SK-N-SH (cell line): ENCODE measurements around the gene DHDH. TPM values are rescaled to one million over a fixed set of nuclear protein-coding genes. Genes with fewer than 3 reads are reported as not detected.

Source experiments
- CTCF ChIA-PET: fragments of 300-600, 350-600 bp; formaldehyde crosslinking; extraction: SDS; loops from one replicate; lab custom pipeline; 2021; lab: Yijun Ruan, JAX
- POLR2A ChIA-PET: fragments of 350-600 bp; sonication (Branson Sonifier 250); formaldehyde crosslinking; extraction: SDS; loops from one replicate; lab custom pipeline; 2020; ENCODE audit warnings: antibody characterized with exemption, inconsistent platforms; lab: Yijun Ruan, JAX
- DNase-seq: peaks from one replicate; pipeline ENCODE4 v3.0.0; 2012
- H2AFZ ChIP-seq: fragments of 200-600 bp; sonication (generic); 2 replicates; pipeline ENCODE4 v1.8.1; 2016; ENCODE audit warnings: antibody characterized with exemption, mild to moderate bottlenecking, low read depth
- H3F3A ChIP-seq: fragments of 200-600 bp; sonication (generic); replicated peaks from 2 replicates; pipeline ENCODE3; 2016; ENCODE audit warnings: antibody characterized with exemption, mild to moderate bottlenecking; ENCODE audit not compliant: insufficient read depth
- H3K27ac ChIP-seq, 2 experiments: fragments of 200-500 bp in 1 of 2; fragments of 200-600 bp in 1 of 2; sonication (Bioruptor generic) in 1 of 2; sonication (generic), shearing (Covaris generic) in 1 of 2; 2 replicates each; pipeline versions ENCODE4 v1.5.1 to v1.6.1; 2014 to 2016; ENCODE audit warnings: low read depth in 2 of 2, inconsistent platforms in 1 of 2, low read length in 1 of 2, mild to moderate bottlenecking in 1 of 2, mixed read lengths in 1 of 2
- H3K27me3 ChIP-seq: fragments of 200-600 bp; sonication (generic), shearing (Covaris generic); 2 replicates; pipeline ENCODE4 v1.6.1; 2016; ENCODE audit warnings: mixed run types; ENCODE audit not compliant: insufficient read depth
- H3K36me3 ChIP-seq, 2 experiments: fragments of 200-500 bp in 1 of 2; fragments of 200-600 bp in 1 of 2; sonication (Bioruptor generic) in 1 of 2; sonication (generic) in 1 of 2; replicated peaks in 1 of 2; 2 replicates each; pipeline versions ENCODE3 to v1.5.1; 2014 to 2016; ENCODE audit warnings: low read length in 1 of 2, mild to moderate bottlenecking in 1 of 2; ENCODE audit not compliant: insufficient read depth in 2 of 2, control insufficient read depth in 1 of 2
- H3K4me1 ChIP-seq, 2 experiments: fragments of 200-500 bp in 1 of 2; fragments of 200-600 bp in 1 of 2; sonication (Bioruptor generic) in 1 of 2; sonication (generic), shearing (Covaris generic) in 1 of 2; 2 replicates each; pipeline versions ENCODE4 v1.5.1 to v1.6.1; 2014 to 2016; ENCODE audit warnings: low read depth in 1 of 2, low read length in 1 of 2, mixed run types in 1 of 2; ENCODE audit not compliant: insufficient read depth in 2 of 2, control insufficient read depth in 1 of 2
- H3K4me2 ChIP-seq: fragments of 200-600 bp; sonication (generic), shearing (Covaris generic); 2 replicates; pipeline ENCODE4 v1.6.1; 2017; ENCODE audit warnings: mixed run types
- H3K4me3 ChIP-seq, 2 experiments: fragments of 200-500 bp in 1 of 2; fragments of 200-600 bp in 1 of 2; sonication (Bioruptor generic) in 1 of 2; sonication (generic), shearing (Covaris generic) in 1 of 2; 2 replicates each; pipeline versions ENCODE4 v1.5.1 to v1.8.1; 2014 to 2016; ENCODE audit warnings: low read depth in 2 of 2, inconsistent platforms in 1 of 2, low read length in 1 of 2, mild to moderate bottlenecking in 1 of 2, mixed read lengths in 1 of 2, moderate library complexity in 1 of 2
- H3K79me2 ChIP-seq: fragments of 200-600 bp; sonication (generic); 2 replicates; pipeline ENCODE4 v1.8.1; 2017; ENCODE audit warnings: mild to moderate bottlenecking; ENCODE audit not compliant: insufficient read depth
- H3K9ac ChIP-seq: fragments of 200-600 bp; sonication (generic); 2 replicates; pipeline ENCODE4 v1.6.1; 2017; ENCODE audit warnings: mixed run types
- H3K9me2 ChIP-seq: fragments of 200-600 bp; sonication (generic); 2 replicates; pipeline ENCODE4 v1.6.1; 2017; ENCODE audit warnings: mixed run types
- H3K9me3 ChIP-seq: fragments of 200-600 bp; sonication (generic); 2 replicates; pipeline ENCODE4 v1.6.1; 2017; ENCODE audit warnings: mixed run types, mild to moderate bottlenecking, moderate library complexity
- H4K20me1 ChIP-seq: fragments of 200-600 bp; sonication (generic); 2 replicates; pipeline ENCODE4 v1.6.1; 2017; ENCODE audit warnings: mild to moderate bottlenecking, mixed run types; ENCODE audit not compliant: insufficient read depth
- FOSL2 ChIP-seq: IDR thresholded peaks from 2 replicates; pipeline ENCODE4 v1.4.0; 2012; ENCODE audit warnings: low read depth, mild to moderate bottlenecking, moderate library complexity, borderline replicate concordance
- GABPA ChIP-seq: IDR thresholded peaks from 2 replicates; pipeline ENCODE4 v1.4.0; 2012; ENCODE audit warnings: low read depth, mild to moderate bottlenecking
- MXI1 ChIP-seq: IDR thresholded peaks from 2 replicates; pipeline ENCODE4 v1.6.1; 2012; ENCODE audit warnings: mild to moderate bottlenecking, low read depth, low read length, improper control_type of control experiment
- NFIC ChIP-seq: IDR thresholded peaks from 2 replicates; pipeline ENCODE4 v1.4.0; 2012; ENCODE audit warnings: borderline replicate concordance
- NRF1 ChIP-seq: IDR thresholded peaks from 2 replicates; pipeline ENCODE4 v1.6.1; 2012; ENCODE audit warnings: low read depth, mild to moderate bottlenecking, low read length
- PBX3 ChIP-seq: IDR thresholded peaks from 2 replicates; pipeline ENCODE4; 2012
- POLR2AphosphoS5 ChIP-seq: IDR thresholded peaks from 2 replicates; pipeline ENCODE4 v1.6.1; 2012; ENCODE audit warnings: low read depth, low read length
- RCOR1 ChIP-seq: fragments of 150-350 bp; IDR thresholded peaks from 2 replicates; pipeline ENCODE4 v1.6.1; 2017; ENCODE audit warnings: antibody characterized with exemption, low read length
- REST ChIP-seq: IDR thresholded peaks from 2 replicates; pipeline ENCODE4 v1.6.1; 2012; ENCODE audit warnings: mild to moderate bottlenecking, low read depth, low read length, moderate library complexity
- SMC3 ChIP-seq: IDR thresholded peaks from 2 replicates; pipeline ENCODE4 v1.6.1; 2012; ENCODE audit warnings: low read depth, low read length, improper control_type of control experiment
- TCF12 ChIP-seq: IDR thresholded peaks from 2 replicates; pipeline ENCODE4 v1.4.0; 2012
- USF2 ChIP-seq: fragments of 150-350 bp; IDR thresholded peaks from 2 replicates; pipeline ENCODE4 v1.6.1; 2017; ENCODE audit warnings: antibody characterized with exemption, low read length, low read depth, borderline replicate concordance
- YY1 ChIP-seq: IDR thresholded peaks from 2 replicates; pipeline ENCODE4 v1.4.0; 2012; ENCODE audit warnings: low read depth, mild to moderate bottlenecking
- ZBTB33 ChIP-seq: IDR thresholded peaks from 2 replicates; pipeline ENCODE4 v1.4.0; 2012; ENCODE audit warnings: low read depth, borderline replicate concordance
- WGBS: methylation state at CpG from one replicate; pipeline ENCODE4 v1.1.6; 2017; ENCODE audit warnings: low lambda C conversion rate; 5-methylcytosine and 5-hydroxymethylcytosine counted together
- polyA plus RNA-seq, 3 experiments: library from polyadenylated mRNA; depleted of rRNA; stranded (reverse); fragments of >200 nt; gene quantifications; 2 replicates each; pipeline ENCODE4 v1.2.3, GENCODE V29; 2012

The DHDH gene
- polyA plus RNA-seq, 1 of the 3 experiments (the other 2 are of a cell fraction): 0.72 TPM

- no peak for DNase-seq
Measured at GRCh38 chr19:48968179-48968661, 34.7 kb downstream of the DHDH start.

More at GRCh38 chr19:48968179-48968661, 34.7 kb downstream of the DHDH start:
- H3K9ac ChIP-seq: no peak overlapping the region
- H3K4me1 ChIP-seq: peaks cover 16 to 26% of the 10 kb centered on the region in 2 experiments; a peak in 3 of 4 replicates
- H3F3A ChIP-seq: peaks cover 49% of the 10 kb centered on the region
- POLR2A ChIA-PET: interaction anchor here (0.9 kb wide), 1 partner anchor 14 kb away, joined by 3 read pairs; no protein-coding TSS in a partner anchor
- H3K4me3 ChIP-seq: no peak overlapping the region
- 90% methylated on average over 4 of the region's 4 CpGs for WGBS
- no peak overlapping the region for H3K4me2 ChIP-seq
- H4K20me1 ChIP-seq: peaks cover 18% of the 10 kb centered on the region
- peaks cover 19% of the 10 kb centered on the region for H3K79me2 ChIP-seq
- no peaks in the 10 kb centered on the region for H3K27me3 ChIP-seq
- H3K9me2 ChIP-seq: no peaks in the 10 kb centered on the region
- no peaks in the 10 kb centered on the region for H3K9me3 ChIP-seq
- CTCF ChIA-PET: interaction anchor here (0.8 to 3.9 kb wide), 4 partner anchors 8 to 180 kb away, joined by 3 to 12 read pairs (median 5); partner anchors contain the start of genes GYS1 and RUVBL2
- TF ChIP-seq REST: no peak
- no peak for TF ChIP-seq YY1
- no peak for TF ChIP-seq POLR2AphosphoS5
- no peak for TF ChIP-seq GABPA
- TF ChIP-seq PBX3: no peak
- no peak for TF ChIP-seq ZBTB33
- no peak for TF ChIP-seq FOSL2
- TF ChIP-seq USF2: no peak
- no peak for TF ChIP-seq TCF12
- no peak for TF ChIP-seq NFIC
- TF ChIP-seq NRF1: no peak
- no peak for TF ChIP-seq RCOR1
- TF ChIP-seq SMC3: no peak
- TF ChIP-seq MXI1: no peak
- peaks cover 13 to 34% of the 10 kb centered on the region in 2 experiments for H3K36me3 ChIP-seq
- H3K27ac ChIP-seq: no peak overlapping the region
- H2AFZ ChIP-seq: no peak overlapping the region
